Transverse colon (tissue), 4 donors: Measurements from ENCODE around the gene PITPNM1. TPM values are rescaled to one million over a fixed set of nuclear protein-coding genes. Genes with fewer than 3 reads are reported as not detected.
A peak's percentile ranks its signal among the peaks of the same experiment; 100 is the strongest.
"Not testable (repeated sequence)": the region's sequence is repeated elsewhere in the genome, so short reads cannot be mapped to it uniquely, and the experiment has no call there.

Source experiments
- DNase-seq: peaks from one replicate; pipeline ENCODE4 v3.0.0-alpha.2; 2019
- H3K27ac ChIP-seq, 4 donors: fragments of 200-600 bp; sonication (generic); 2 replicates each; pipeline ENCODE4 v1.5.1; 2016 to 2018; ENCODE audit warnings: inconsistent platforms in 4 of 4
- H3K27me3 ChIP-seq: fragments of 200-600 bp; sonication (generic); 2 replicates; pipeline ENCODE4 v1.5.1; 2017; ENCODE audit warnings: inconsistent platforms
- H3K36me3 ChIP-seq, 4 donors: fragments of 200-600 bp; sonication (generic); 2 replicates each; pipeline ENCODE4 v1.5.1; 2017 to 2019; ENCODE audit warnings: inconsistent platforms in 4 of 4
- H3K4me1 ChIP-seq, 4 donors: fragments of 200-600 bp; sonication (generic); 2 replicates each; pipeline ENCODE4 v1.5.1; 2017 to 2020; ENCODE audit warnings: inconsistent platforms in 4 of 4
- H3K4me3 ChIP-seq, 4 donors: fragments of 200-600 bp; sonication (generic); 1 replicate in 1 of 4; 2 replicates in 3 of 4; pipeline versions ENCODE4 v1.5.1 to v1.6.1; 2017 to 2019; ENCODE audit warnings: inconsistent platforms in 4 of 4
- H3K9me3 ChIP-seq, 2 donors: fragments of 200-600 bp; sonication (generic); 2 replicates each; pipeline ENCODE4 v1.5.1; 2017 to 2019; ENCODE audit warnings: inconsistent platforms in 2 of 2
- EP300 ChIP-seq: sonication (generic); formaldehyde crosslinking; IDR thresholded peaks from one replicate; pipeline ENCODE4 v1.6.1; 2017; ENCODE audit warnings: antibody characterized with exemption, low read depth
- POLR2A ChIP-seq: fragments of 450-650 bp; IDR thresholded peaks from one replicate; pipeline ENCODE4 v1.6.1; 2016; ENCODE audit warnings: antibody characterized with exemption, mild to moderate bottlenecking, moderate library complexity
- POLR2AphosphoS5 ChIP-seq, 3 donors: sonication (generic); formaldehyde crosslinking; IDR thresholded peaks; one replicate each; pipeline ENCODE4 v1.6.1; 2016; ENCODE audit warnings: antibody characterized with exemption in 3 of 3
- WGBS, 2 donors: methylation state at CpG; one replicate each; pipeline ENCODE4 v1.1.5; 2018; ENCODE audit warnings: low coverage in 1 of 2; 5-methylcytosine and 5-hydroxymethylcytosine counted together
- in situ Hi-C, 4 donors: fragments of 200-750 bp; cut with MboI; loops; one replicate each; pipeline versions ENCODE4 v1.15.0 to v1.15.1; 2017; ENCODE audit warnings: low sequenced_read_pairs in 3 of 4, low pct_ligation_motif_present in 1 of 4, low pct_unique_long_range_greater_than_20kb in 1 of 4
- intact Hi-C: fragments of 100-400 bp; cut with DNase I; formaldehyde crosslinking; loops from one replicate; pipeline ENCODE4 v1.15.1; 2023; ENCODE audit warnings: low total_unique reads
- total RNA-seq, 4 donors: library from RNA; depleted of rRNA; stranded (reverse); fragments of >200 nt; gene quantifications; one replicate each; pipeline ENCODE4 v1.1.0, GENCODE V29; 2016
- TF ChIP-seq, protein P1 (sequence below), 5 experiments: fragments of 200-600 bp in 3 of 5; fragments of 450-650 bp in 2 of 5; sonication (generic) in 3 of 5; IDR thresholded peaks; 1 replicate in 2 of 5; 2 replicates in 3 of 5; pipeline ENCODE4 v1.5.1; 2016 to 2017; ENCODE audit warnings: antibody characterized with exemption in 5 of 5, inconsistent platforms in 3 of 5, mild to moderate bottlenecking in 2 of 5, moderate library complexity in 1 of 5

Gene PITPNM1
- total RNA-seq = 100 to 1,000 TPM in 1 of 4 donors, 10 to 100 TPM in 3; 23.5 to 451 (median 60.8) TPM

GRCh38 chr11:67504950-67505581 lies at the start of gene PITPNM1:
PITPNM1 (minus strand) TSS chr11:67505363; CDS start chr11:67504180, 1,183 bp downstream.
- 1% methylated on average over 29 of the region's 58 CpGs; no CpG with 5 or more reads in 1 of the 2 donors for WGBS, 2 donors
- TF ChIP-seq, protein P1, sequence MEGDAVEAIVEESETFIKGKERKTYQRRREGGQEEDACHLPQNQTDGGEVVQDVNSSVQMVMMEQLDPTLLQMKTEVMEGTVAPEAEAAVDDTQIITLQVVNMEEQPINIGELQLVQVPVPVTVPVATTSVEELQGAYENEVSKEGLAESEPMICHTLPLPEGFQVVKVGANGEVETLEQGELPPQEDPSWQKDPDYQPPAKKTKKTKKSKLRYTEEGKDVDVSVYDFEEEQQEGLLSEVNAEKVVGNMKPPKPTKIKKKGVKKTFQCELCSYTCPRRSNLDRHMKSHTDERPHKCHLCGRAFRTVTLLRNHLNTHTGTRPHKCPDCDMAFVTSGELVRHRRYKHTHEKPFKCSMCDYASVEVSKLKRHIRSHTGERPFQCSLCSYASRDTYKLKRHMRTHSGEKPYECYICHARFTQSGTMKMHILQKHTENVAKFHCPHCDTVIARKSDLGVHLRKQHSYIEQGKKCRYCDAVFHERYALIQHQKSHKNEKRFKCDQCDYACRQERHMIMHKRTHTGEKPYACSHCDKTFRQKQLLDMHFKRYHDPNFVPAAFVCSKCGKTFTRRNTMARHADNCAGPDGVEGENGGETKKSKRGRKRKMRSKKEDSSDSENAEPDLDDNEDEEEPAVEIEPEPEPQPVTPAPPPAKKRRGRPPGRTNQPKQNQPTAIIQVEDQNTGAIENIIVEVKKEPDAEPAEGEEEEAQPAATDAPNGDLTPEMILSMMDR (IDR thresholded peaks at IDR 0.05) = no peak
- TF ChIP-seq POLR2A (no peak), POLR2AphosphoS5 (IDR thresholded peaks at IDR 0.05) (peak in 2 of 3 donors; percentile 38 to 44), EP300 (no peak)
- Histone ChIP-seq H3K36me3 (no peaks in the 10 kb centered on the region), H3K4me1 (peaks cover 26 to 51% (median 39%) of the 10 kb centered on the region in 4 donors), H3K27ac (peak within 1 kb of the TSS; percentile 98 to 100 (median 98)), H3K4me3 (peak within 1 kb of the TSS; percentile 62 to 82 (median 73)), H3K27me3 (no peaks in the 10 kb centered on the region), H3K9me3 (no peaks in the 10 kb centered on the region)
- intact Hi-C loops (no loop called here), in situ Hi-C loops (no loop called here)
- peak; percentile 89 for DNase-seq

DNA sequence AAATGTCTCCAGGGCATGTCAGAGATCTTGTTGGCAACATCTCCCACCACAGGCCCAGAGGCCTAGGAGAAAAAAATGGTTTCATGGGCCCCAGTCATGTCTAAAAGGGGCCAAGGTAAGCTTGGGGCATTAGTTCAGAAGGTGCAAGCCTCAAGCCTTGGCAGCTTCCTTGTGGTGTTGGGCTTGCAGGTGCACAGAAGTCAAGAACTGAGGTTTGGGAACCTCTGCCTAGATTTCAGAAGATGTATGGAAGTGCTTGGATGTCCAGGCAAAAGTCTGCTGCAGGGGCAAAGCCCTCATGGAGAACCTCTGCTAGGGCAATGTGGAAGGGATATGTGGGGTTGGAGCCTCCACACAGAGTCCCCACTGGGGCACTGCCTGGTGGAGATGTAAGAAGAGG lies 46.5 kb upstream of the PITPNM1 start:
- H3K36me3 ChIP-seq, H3K4me1 ChIP-seq, H3K27me3 ChIP-seq, in situ Hi-C loops, H3K4me3 ChIP-seq, intact Hi-C loops, H3K27ac ChIP-seq, H3K9me3 ChIP-seq, DNase-seq: not testable (repeated sequence)

GRCh38 chr11:67551127-67551526 lies 46.0 kb upstream of the PITPNM1 start:
- intact Hi-C loops (no loop called here), in situ Hi-C loops (no loop called here)
- no peaks in the 10 kb centered on the region for H3K27me3 ChIP-seq
- H3K4me3 ChIP-seq = no peak overlapping the region
- TF ChIP-seq POLR2AphosphoS5 (IDR thresholded peaks at IDR 0.05) (no peak), POLR2A (no peak), EP300 (no peak)
- TF ChIP-seq, protein P1 (IDR thresholded peaks at IDR 0.05) = no peak
- H3K9me3 ChIP-seq = no peaks in the 10 kb centered on the region
- no peak overlapping the region for H3K27ac ChIP-seq
- no peak for DNase-seq
- no peaks in the 10 kb centered on the region for H3K4me1 ChIP-seq
- no peaks in the 10 kb centered on the region for H3K36me3 ChIP-seq

GRCh38 chr11:67548555-67549110 lies 43.5 kb upstream of the PITPNM1 start:
- no peak overlapping the region for H3K4me3 ChIP-seq
- H3K27ac ChIP-seq = no peak overlapping the region
- TF ChIP-seq, protein P1 (IDR thresholded peaks at IDR 0.05) = no peak
- no peak for TF ChIP-seq POLR2A
- TF ChIP-seq EP300 = no peak
- TF ChIP-seq POLR2AphosphoS5 (IDR thresholded peaks at IDR 0.05) = no peak
- in situ Hi-C loops (no loop called here), intact Hi-C loops (no loop called here)
- H3K4me1 ChIP-seq = peaks cover 4 to 17% (median 14%) of the 10 kb centered on the region in 4 donors
- H3K27me3 ChIP-seq = no peaks in the 10 kb centered on the region
- WGBS, 2 donors = 71 to 76% methylated on average over 3 to 9 of the region's 9 CpGs
- DNase-seq = no peak
- no peaks in the 10 kb centered on the region for H3K36me3 ChIP-seq
- H3K9me3 ChIP-seq = no peaks in the 10 kb centered on the region

- intact Hi-C loops, H3K27ac ChIP-seq, H3K9me3 ChIP-seq, H3K4me3 ChIP-seq, H3K27me3 ChIP-seq, H3K36me3 ChIP-seq, in situ Hi-C loops, DNase-seq: not testable (repeated sequence)
- H3K4me1 ChIP-seq = peaks cover 4 to 18% (median 17%) of the 10 kb centered on the region in 4 donors
- 80 to 92% methylated on average over 1 to 4 of the region's 4 CpGs for WGBS, 2 donors
Observed at GRCh38 chr11:67548112-67548511, 42.9 kb upstream of the PITPNM1 start.
